Measurements from ENCODE around the gene RBFOX2.

RBFOX2 gene

GRCh38 chr22:36039125-36039524 lies 10.5 kb upstream of the RBFOX2 start:
- Histone ChIP-seq H3K9me3 (ENCODE audit: severe bottlenecking) (no peaks in the 10 kb centered on the region), H3K4me1 (ENCODE audit: insufficient read depth, poor library complexity, severe bottlenecking) (peaks cover 8% of the 10 kb centered on the region), H3K27ac (ENCODE audit: poor library complexity, severe bottlenecking) (no peak overlapping the region), H3K4me3 (ENCODE audit: severe bottlenecking) (no peak overlapping the region), H3K27me3 (ENCODE audit: insufficient read depth, poor library complexity, severe bottlenecking) (no peaks in the 10 kb centered on the region), H3K36me3 (ENCODE audit: low read depth) (no peaks in the 10 kb centered on the region)
- no peak for TF ChIP-seq CTCF (IDR thresholded peaks at IDR 0.05; ENCODE audit: poor library complexity, severe bottlenecking)
- ATAC-seq (ENCODE audit: low read depth) (no peak), DNase-seq (ENCODE audit: low spot score) (no peak)

DNA sequence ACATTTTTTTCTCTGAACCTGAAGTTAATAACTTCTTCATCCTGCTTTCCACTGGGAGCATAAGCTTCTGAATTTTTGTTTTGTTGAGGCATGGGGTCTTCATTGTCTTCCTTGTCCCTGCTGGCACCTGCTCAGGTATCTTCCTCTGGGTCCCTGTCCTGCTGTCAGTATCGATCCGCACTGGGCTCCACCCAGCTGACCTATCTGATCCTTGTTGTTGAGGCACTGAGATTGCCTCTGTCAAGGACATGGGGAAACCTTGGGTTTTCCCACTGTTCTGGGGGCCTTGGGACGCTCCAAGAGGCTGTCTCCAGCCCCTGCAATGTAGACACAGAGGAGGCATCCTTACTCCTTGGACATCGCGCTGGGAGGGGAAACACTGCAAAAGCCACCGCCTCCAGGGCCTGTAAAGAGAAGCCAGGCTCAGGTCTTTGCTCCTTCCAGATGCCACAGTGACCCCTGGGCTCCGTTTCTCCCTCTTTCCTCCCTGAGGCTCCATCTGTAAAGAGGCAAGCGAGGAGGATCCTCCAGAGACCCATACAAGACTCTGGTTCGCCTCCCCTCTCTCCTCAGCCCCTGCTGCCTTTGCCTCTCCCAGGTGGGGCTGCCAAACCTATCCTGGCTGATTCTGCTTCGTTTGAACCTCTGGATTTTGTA lies 8.6 kb upstream of the RBFOX2 start:
- H3K27ac ChIP-seq (ENCODE audit: poor library complexity, severe bottlenecking) = no peak overlapping the region
- DNase-seq (ENCODE audit: low spot score) = no peak
- H3K9me3 ChIP-seq (ENCODE audit: severe bottlenecking) = no peaks in the 10 kb centered on the region
- TF ChIP-seq CTCF (IDR thresholded peaks at IDR 0.05; ENCODE audit: poor library complexity, severe bottlenecking) = no peak
- H3K4me3 ChIP-seq (ENCODE audit: severe bottlenecking) = no peak overlapping the region
- no peaks in the 10 kb centered on the region for H3K36me3 ChIP-seq (ENCODE audit: low read depth)
- H3K4me1 ChIP-seq (ENCODE audit: insufficient read depth, poor library complexity, severe bottlenecking) = peaks cover 8% of the 10 kb centered on the region
- no peaks in the 10 kb centered on the region for H3K27me3 ChIP-seq (ENCODE audit: insufficient read depth, poor library complexity, severe bottlenecking)
- no peak for ATAC-seq (ENCODE audit: low read depth)

DNA sequence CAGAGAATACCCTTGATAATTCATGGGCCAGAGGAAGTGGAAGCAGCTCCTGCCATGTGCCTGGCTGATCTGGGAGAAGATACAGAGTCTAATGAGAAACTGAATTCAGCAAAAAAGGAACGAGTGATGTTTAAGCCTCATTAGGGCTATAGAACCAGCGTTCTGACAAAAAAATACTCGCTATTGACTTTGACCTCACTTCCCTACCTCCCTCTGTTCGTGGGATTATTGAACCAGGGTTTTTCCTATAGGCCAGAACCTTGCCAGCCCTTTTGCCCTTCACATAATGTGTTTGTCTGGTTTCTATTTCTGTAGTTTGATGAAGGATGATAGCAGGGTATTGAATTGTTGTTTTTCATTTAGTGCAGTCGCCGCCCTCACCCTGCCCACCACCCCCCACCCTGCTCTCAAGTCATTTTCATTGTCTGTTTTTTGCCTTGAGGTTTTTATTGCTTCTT lies 7.6 kb upstream of the RBFOX2 start:
- DNase-seq (ENCODE audit: low spot score) = no peak
- no peak overlapping the region for H3K4me3 ChIP-seq (ENCODE audit: severe bottlenecking)

GRCh38 chr22:36032611-36033010 lies 4.0 kb upstream of the RBFOX2 start:
- TF ChIP-seq CTCF (IDR thresholded peaks at IDR 0.05; ENCODE audit: poor library complexity, severe bottlenecking) = no peak
- no peak for DNase-seq (ENCODE audit: low spot score)
- Histone ChIP-seq H3K9me3 (ENCODE audit: severe bottlenecking) (no peaks in the 10 kb centered on the region), H3K4me3 (ENCODE audit: severe bottlenecking) (no peak overlapping the region), H3K36me3 (ENCODE audit: low read depth) (no peaks in the 10 kb centered on the region), H3K27me3 (ENCODE audit: insufficient read depth, poor library complexity, severe bottlenecking) (no peaks in the 10 kb centered on the region), H3K27ac (ENCODE audit: poor library complexity, severe bottlenecking) (no peak overlapping the region), H3K4me1 (ENCODE audit: insufficient read depth, poor library complexity, severe bottlenecking) (peaks cover 11% of the 10 kb centered on the region)
- no peak for ATAC-seq (ENCODE audit: low read depth)

More for the DNA sequence above, 7.6 kb upstream of the RBFOX2 start:
- TF ChIP-seq CTCF (IDR thresholded peaks at IDR 0.05; ENCODE audit: poor library complexity, severe bottlenecking) = no peak
- ATAC-seq (ENCODE audit: low read depth) = no peak
- Histone ChIP-seq H3K27ac (ENCODE audit: poor library complexity, severe bottlenecking) (no peak overlapping the region), H3K9me3 (ENCODE audit: severe bottlenecking) (no peaks in the 10 kb centered on the region), H3K4me1 (ENCODE audit: insufficient read depth, poor library complexity, severe bottlenecking) (peaks cover 8% of the 10 kb centered on the region), H3K36me3 (ENCODE audit: low read depth) (no peaks in the 10 kb centered on the region), H3K27me3 (ENCODE audit: insufficient read depth, poor library complexity, severe bottlenecking) (no peaks in the 10 kb centered on the region)

- Histone ChIP-seq H3K27me3 (ENCODE audit: insufficient read depth, poor library complexity, severe bottlenecking) (no peaks in the 10 kb centered on the region), H3K4me1 (ENCODE audit: insufficient read depth, poor library complexity, severe bottlenecking) (peaks cover 3% of the 10 kb centered on the region), H3K27ac (ENCODE audit: poor library complexity, severe bottlenecking) (peak overlapping the region; percentile 67), H3K36me3 (ENCODE audit: low read depth) (peaks cover 9% of the 10 kb centered on the region), H3K9me3 (ENCODE audit: severe bottlenecking) (no peaks in the 10 kb centered on the region), H3K4me3 (ENCODE audit: severe bottlenecking) (peak overlapping the region; percentile 100)
- ATAC-seq (ENCODE audit: low read depth) (no peak; the same call in 2 of the 3 replicates), DNase-seq (ENCODE audit: low spot score) (no peak)
- TF ChIP-seq CTCF (IDR thresholded peaks at IDR 0.05; ENCODE audit: poor library complexity, severe bottlenecking) = no peak
Observed at GRCh38 chr22:36029406-36029755, 757 bp upstream of the RBFOX2 start.

All from RWPE2 (cell line).